Activated CD8-positive, alpha-beta memory T cell treated with anti-CD3 and anti-CD28 coated beads for 24 hours (primary cell): Measurements from ENCODE around the gene VSIR.

Experiments
- DNase-seq: peaks from one replicate; pipeline ENCODE4 v3.0.0-alpha.2; 2020

The VSIR gene

GRCh38 chr10:71782221-71782916, 9.0 kb upstream of the VSIR start:
- DNase-seq = no peak

GRCh38 chr10:71780719-71781118, 7.4 kb upstream of the VSIR start:
- no peak for DNase-seq

GRCh38 chr10:71780156-71780555, 6.8 kb upstream of the VSIR start:
- no peak for DNase-seq

- no peak for DNase-seq
Observed at GRCh38 chr10:71779641-71780040, 6.3 kb upstream of the VSIR start.

- no peak for DNase-seq
Observed at GRCh38 chr10:71778071-71778825, 4.9 kb upstream of the VSIR start.

- no peak for DNase-seq
Observed at GRCh38 chr10:71777213-71777985, 4.1 kb upstream of the VSIR start.

- no peak for DNase-seq
Observed at GRCh38 chr10:71776481-71776925, 3.2 kb upstream of the VSIR start.

- no peak for DNase-seq
Observed at GRCh38 chr10:71774916-71775702, 1.8 kb upstream of the VSIR start.

- DNase-seq = no peak
Observed at GRCh38 chr10:71772832-71773220, 494 bp downstream of the VSIR start.

GRCh38 chr10:71771821-71772617, 1.3 kb downstream of the VSIR start:
- DNase-seq = no peak

GRCh38 chr10:71771204-71771603, 2.1 kb downstream of the VSIR start:
- no peak for DNase-seq

GRCh38 chr10:71770789-71771188, 2.5 kb downstream of the VSIR start:
- no peak for DNase-seq

GRCh38 chr10:71770255-71770654, 3.1 kb downstream of the VSIR start:
- DNase-seq = no peak

- DNase-seq = no peak
Observed at GRCh38 chr10:71769279-71769823, 4.0 kb downstream of the VSIR start.

GRCh38 chr10:71767420-71768035, 5.8 kb downstream of the VSIR start:
- DNase-seq = no peak

GRCh38 chr10:71766717-71767419, 6.5 kb downstream of the VSIR start:
- DNase-seq = no peak

GRCh38 chr10:71765906-71766716, 7.2 kb downstream of the VSIR start:
- no peak for DNase-seq

- DNase-seq = no peak
Observed at GRCh38 chr10:71765176-71765904, 8.0 kb downstream of the VSIR start.
